ENCODE measurements around the gene EIF2A.

EIF2A gene

DNA sequence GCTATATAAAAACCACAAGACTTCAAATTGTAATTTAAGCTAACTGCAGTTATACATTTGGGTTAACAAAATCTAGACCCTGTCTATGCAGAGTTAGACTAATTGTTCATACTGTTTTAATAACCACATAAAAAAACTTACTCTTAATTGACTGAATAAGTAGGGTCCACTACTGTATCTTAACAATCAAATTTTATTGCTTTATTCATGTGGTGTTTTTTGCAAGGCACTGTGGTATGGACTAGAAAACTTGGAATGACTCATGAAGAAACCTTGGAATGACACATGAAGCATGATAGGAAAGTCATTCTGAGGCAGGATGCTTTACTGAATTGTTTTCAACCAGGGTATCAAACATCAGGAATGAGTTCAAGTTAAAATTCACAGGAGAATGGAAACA is 2.5 kb upstream of the EIF2A start:
- TF ChIP-seq, protein P1, sequence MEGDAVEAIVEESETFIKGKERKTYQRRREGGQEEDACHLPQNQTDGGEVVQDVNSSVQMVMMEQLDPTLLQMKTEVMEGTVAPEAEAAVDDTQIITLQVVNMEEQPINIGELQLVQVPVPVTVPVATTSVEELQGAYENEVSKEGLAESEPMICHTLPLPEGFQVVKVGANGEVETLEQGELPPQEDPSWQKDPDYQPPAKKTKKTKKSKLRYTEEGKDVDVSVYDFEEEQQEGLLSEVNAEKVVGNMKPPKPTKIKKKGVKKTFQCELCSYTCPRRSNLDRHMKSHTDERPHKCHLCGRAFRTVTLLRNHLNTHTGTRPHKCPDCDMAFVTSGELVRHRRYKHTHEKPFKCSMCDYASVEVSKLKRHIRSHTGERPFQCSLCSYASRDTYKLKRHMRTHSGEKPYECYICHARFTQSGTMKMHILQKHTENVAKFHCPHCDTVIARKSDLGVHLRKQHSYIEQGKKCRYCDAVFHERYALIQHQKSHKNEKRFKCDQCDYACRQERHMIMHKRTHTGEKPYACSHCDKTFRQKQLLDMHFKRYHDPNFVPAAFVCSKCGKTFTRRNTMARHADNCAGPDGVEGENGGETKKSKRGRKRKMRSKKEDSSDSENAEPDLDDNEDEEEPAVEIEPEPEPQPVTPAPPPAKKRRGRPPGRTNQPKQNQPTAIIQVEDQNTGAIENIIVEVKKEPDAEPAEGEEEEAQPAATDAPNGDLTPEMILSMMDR (IDR thresholded peaks at IDR 0.05) = no peak

DNA sequence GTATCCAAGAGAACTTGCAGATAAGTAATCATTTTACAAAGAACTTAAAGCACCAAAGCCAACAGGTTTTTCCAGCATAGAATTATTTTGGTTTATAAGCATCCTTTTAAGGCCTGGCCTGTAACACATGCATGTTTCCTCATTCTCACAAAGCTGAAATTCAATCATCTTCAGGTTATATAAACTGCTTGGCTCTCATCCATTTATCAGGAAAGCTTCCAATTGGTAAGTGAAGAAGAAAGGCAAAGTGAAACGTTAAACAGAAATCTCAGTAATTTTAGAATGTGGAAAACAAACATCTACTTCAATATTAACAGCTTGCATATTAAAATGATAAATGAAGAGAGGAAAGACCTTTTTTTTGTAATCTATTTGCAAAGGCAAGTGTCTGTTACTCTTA is 1.9 kb upstream of the EIF2A start:
- TF ChIP-seq, protein P1 (IDR thresholded peaks at IDR 0.05) = no peak

DNA sequence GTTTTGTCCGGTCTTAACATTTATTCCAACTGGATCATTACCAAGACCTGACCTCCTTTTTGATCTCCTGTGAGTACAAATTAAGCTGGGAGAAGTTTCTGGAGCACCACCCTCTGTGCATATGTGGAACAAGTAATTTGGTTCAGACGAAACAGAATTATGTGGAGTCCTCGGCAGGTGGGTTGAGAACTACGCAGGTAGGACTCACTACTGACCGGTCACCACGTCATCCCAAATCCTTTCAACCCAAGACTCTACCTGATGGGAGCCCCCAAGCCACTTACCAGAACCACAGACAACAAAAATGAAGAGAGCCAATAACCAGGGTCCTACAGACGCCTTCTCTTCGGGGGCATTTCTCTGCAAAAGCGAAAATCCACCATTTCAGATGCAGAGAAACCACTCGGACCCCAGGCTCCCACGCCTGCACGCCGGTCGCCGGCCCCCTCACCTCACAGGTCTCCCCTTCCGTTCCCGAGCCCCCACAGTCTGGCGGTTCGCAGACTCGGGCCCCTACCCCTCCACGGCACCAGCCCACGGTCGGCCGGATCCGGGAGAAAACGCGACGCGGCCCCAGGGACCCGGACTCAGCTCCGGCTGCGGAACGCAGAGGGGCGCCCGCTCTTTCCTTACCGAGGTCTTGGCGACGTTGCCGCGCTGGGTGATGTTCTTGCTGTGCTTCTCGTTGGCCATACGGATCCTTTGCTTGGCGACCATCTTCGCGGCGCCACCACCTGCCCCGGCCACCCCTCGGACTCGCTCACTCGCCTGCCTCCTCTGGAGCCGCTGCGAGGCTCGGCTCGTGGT is 965 bp upstream of the EIF2A start:
- TF ChIP-seq, protein P1 (IDR thresholded peaks at IDR 0.05) = no peak

DNA sequence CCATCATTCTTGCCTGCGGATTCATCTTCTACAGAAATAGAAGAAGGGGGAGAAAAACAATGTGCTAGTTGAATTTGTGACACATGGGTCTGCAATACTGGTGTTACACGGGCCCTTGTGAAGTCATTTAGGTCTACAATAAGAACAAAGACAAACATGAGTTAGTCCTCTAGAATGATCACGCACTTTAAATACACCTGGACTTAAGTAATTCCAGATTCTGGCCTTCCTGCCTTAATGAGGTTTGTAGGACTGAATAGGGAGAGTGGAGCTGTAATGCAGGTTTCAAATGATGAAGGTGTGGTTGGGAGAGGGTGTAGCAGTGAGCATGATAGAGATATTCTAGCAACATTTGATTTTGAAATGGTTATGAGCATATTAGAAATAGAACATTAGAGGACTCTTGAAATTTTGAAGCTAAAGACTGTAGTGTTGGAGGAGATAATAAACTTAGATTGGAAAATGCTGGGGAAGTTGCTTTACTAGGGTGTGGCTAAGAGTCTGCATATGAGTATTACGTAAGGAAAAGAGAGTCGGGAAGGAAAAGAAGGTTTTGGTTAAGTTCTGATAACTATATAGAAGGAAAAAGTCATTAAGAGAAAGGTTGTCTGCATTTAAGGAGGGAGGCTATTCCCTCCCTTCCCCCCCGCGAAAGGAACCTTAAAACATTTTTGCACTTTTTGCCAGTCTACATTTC is 606 bp downstream of the EIF2A start:
- TF ChIP-seq, protein P1 (IDR thresholded peaks at IDR 0.05) = no peak

DNA sequence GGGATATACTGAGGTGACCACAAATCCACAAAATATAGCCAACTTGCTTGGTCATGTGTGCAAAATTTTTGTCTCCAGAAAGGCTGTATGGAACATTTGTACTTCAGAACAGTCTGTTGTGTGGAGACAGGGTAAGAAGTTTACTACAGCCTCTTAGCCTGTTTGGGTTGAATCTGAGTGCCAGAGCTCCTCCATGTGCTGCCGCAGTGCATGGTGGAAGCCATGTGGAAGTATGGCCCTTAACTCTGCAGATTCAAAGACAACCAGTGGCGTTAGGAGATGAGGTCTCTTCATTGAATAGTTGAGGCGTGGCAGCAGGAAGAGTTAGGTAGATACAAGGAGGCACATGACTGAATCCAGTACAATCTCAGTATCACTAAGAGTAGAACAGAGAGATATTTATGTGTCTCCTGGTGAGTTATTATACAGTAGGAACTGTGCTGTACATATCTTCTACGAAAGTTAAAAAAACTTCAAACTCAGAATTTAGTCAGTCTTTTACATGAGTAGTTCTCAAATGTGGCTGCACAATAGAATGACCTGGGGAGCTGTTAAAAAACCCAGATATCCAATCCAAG is 9.4 kb downstream of the EIF2A start:
- TF ChIP-seq, protein P1 (IDR thresholded peaks at IDR 0.05) = no peak

DNA sequence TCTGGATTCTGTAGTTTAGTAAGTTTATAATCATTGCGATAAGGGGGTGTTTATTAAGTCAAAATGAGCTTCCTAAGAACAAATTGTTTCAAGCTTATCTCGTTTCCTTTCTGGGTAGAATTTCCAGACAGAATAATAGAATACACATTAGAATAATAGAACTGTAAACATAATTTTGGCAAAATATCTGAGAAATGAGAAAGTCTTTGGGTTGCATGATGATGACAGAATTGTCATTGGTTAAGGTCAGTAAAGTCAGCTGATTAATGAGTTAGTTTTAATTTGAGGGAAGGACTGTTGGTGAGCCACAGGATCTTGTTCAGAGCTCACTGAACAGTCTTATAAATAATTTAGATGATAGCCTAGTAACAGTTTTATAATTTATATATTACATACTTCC is 10.2 kb downstream of the EIF2A start:
- TF ChIP-seq, protein P1 (IDR thresholded peaks at IDR 0.05) = no peak

DNA sequence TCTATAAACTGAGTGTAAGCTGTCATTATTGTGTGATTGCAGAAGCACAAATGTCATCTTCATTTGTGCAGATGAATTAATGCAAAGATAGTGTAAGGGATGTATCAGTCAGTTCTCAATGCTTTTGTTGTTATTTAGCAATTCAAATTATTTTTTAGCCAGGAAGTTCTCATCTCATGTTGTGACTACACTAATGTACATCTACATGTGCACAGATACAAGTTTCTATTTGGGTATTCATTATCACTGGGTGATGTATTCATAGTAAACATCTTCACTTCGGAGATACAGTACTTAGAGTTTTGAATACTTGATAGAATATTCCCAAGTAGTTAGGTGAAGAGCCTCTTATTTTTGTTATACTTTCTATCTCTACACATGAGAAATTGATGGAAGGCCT is 11.1 kb downstream of the EIF2A start:
- TF ChIP-seq, protein P1 (IDR thresholded peaks at IDR 0.05) = no peak

All from LNCAP (cell line).